SK-N-SH treated with all-trans-retinoic acid at 6 μM for 48 hours (cell line): ENCODE results near the gene CMIP.

Experiments
- ATAC-seq: fragments of 200-7000 bp; cut with Tn5 transposase; 3 replicates; pipeline ENCODE4 v1.9.1; 2020; ENCODE audit warnings: mild to moderate bottlenecking, moderate library complexity
- ARNTL ChIP-seq: fragments of 450-650 bp; formaldehyde crosslinking; IDR thresholded peaks from 2 replicates; pipeline ENCODE4 v1.5.0; 2020; ENCODE audit warnings: low read depth, mild to moderate bottlenecking, moderate library complexity, borderline replicate concordance
- BACH2 ChIP-seq: fragments of 250-450 bp; sonication (Bioruptor Pico); IDR thresholded peaks from 2 replicates; pipeline ENCODE4 v1.9.0; 2021; ENCODE audit warnings: mild to moderate bottlenecking, borderline replicate concordance
- CSRNP3 ChIP-seq: fragments of 250-450 bp; sonication (Bioruptor Pico); IDR thresholded peaks from 2 replicates; pipeline ENCODE4 v1.5.1; 2021; ENCODE audit warnings: mild to moderate bottlenecking, moderate library complexity
- ESRRG ChIP-seq: fragments of 250-450 bp; sonication (Bioruptor Pico); IDR thresholded peaks from 2 replicates; pipeline ENCODE4 v1.6.1; 2021; ENCODE audit warnings: mild to moderate bottlenecking
- ISL1 ChIP-seq: fragments of 250-450 bp; sonication (Bioruptor Pico); IDR thresholded peaks from 2 replicates; pipeline ENCODE4 v2.1.2; 2022; ENCODE audit warnings: mild to moderate bottlenecking, moderate library complexity
- OSR1 ChIP-seq: fragments of 250-450 bp; sonication (Bioruptor Pico); IDR thresholded peaks from 2 replicates; pipeline ENCODE4 v1.8.0; 2022; ENCODE audit warnings: moderate library complexity, mild to moderate bottlenecking, inconsistent platforms
- PATZ1 ChIP-seq: fragments of 250-450 bp; sonication (Bioruptor Pico); IDR thresholded peaks from 2 replicates; pipeline ENCODE4 v1.8.0; 2020; ENCODE audit warnings: mild to moderate bottlenecking, moderate library complexity, borderline replicate concordance
- POU6F1 ChIP-seq: fragments of 250-450 bp; sonication (Bioruptor Pico); IDR thresholded peaks from 2 replicates; pipeline ENCODE4 v1.8.0; 2021; ENCODE audit warnings: low read depth, mild to moderate bottlenecking, moderate library complexity, borderline replicate concordance
- PPARA ChIP-seq: fragments of 250-450 bp; sonication (Bioruptor Pico); IDR thresholded peaks from 2 replicates; pipeline ENCODE4 v1.5.0; 2020; ENCODE audit warnings: mild to moderate bottlenecking, borderline replicate concordance
- TCF4 ChIP-seq: fragments of 250-450 bp; sonication (Bioruptor Pico); IDR thresholded peaks from 2 replicates; pipeline ENCODE4 v1.8.0; 2021; ENCODE audit warnings: mild to moderate bottlenecking, moderate library complexity, borderline replicate concordance
- TOX ChIP-seq: fragments of 250-450 bp; sonication (Bioruptor Pico); IDR thresholded peaks from 2 replicates; pipeline ENCODE4 v1.8.0; 2021; ENCODE audit warnings: mild to moderate bottlenecking, moderate library complexity, borderline replicate concordance
- TSHZ2 ChIP-seq: fragments of 250-450 bp; sonication (Bioruptor Pico); IDR thresholded peaks from 2 replicates; pipeline ENCODE4 v1.5.0; 2020; ENCODE audit warnings: mild to moderate bottlenecking, moderate library complexity
- ZC3H10 ChIP-seq: fragments of 250-450 bp; sonication (Bioruptor Pico); IDR thresholded peaks from 2 replicates; pipeline ENCODE4 v1.5.1; 2021; ENCODE audit warnings: mild to moderate bottlenecking, moderate library complexity
- ZFP3 ChIP-seq: fragments of 250-450 bp; sonication (Bioruptor Pico); IDR thresholded peaks from 2 replicates; pipeline ENCODE4 v1.5.0; 2020; ENCODE audit warnings: mild to moderate bottlenecking, moderate library complexity
- ZFP30 ChIP-seq: fragments of 450-650 bp; formaldehyde crosslinking; IDR thresholded peaks from 2 replicates; pipeline ENCODE4 v1.5.0; 2022; ENCODE audit warnings: mild to moderate bottlenecking, moderate library complexity
- ZNF565 ChIP-seq: fragments of 450-650 bp; formaldehyde crosslinking; conservative IDR thresholded peaks from 2 replicates; pipeline ENCODE4 v1.5.0; 2020; ENCODE audit warnings: low read depth, mild to moderate bottlenecking, moderate library complexity
- ZNF70 ChIP-seq: fragments of 450-650 bp; formaldehyde crosslinking; IDR thresholded peaks from 2 replicates; pipeline ENCODE4 v1.5.0; 2020; ENCODE audit warnings: mild to moderate bottlenecking, moderate library complexity
- ZNF8 ChIP-seq: fragments of 450-650 bp; formaldehyde crosslinking; IDR thresholded peaks from 2 replicates; pipeline ENCODE4 v1.5.0; 2020; ENCODE audit warnings: mild to moderate bottlenecking, moderate library complexity
- TF ChIP-seq, protein P1 (sequence below): fragments of 250-450 bp; sonication (Bioruptor Pico); IDR thresholded peaks from 2 replicates; pipeline ENCODE4 v1.5.1; 2020; ENCODE audit warnings: low read depth, mild to moderate bottlenecking, moderate library complexity

Gene CMIP

GRCh38 chr16:81664153-81664552 is 219.5 kb downstream of the CMIP start:
- TF ChIP-seq PATZ1 (CRISPR knock-in tag) (no peak), ZNF565 (CRISPR knock-in tag) (no peak), CSRNP3 (CRISPR knock-in tag) (no peak), ZFP3 (CRISPR knock-in tag) (no peak), POU6F1 (CRISPR knock-in tag) (no peak), ZNF70 (CRISPR knock-in tag) (no peak), ZFP30 (no peak), ISL1 (no peak), OSR1 (CRISPR knock-in tag) (no peak), ARNTL (CRISPR knock-in tag) (no peak), TSHZ2 (CRISPR knock-in tag) (no peak), BACH2 (CRISPR knock-in tag) (no peak), TCF4 (CRISPR knock-in tag) (no peak)
- TF ChIP-seq, protein P1, sequence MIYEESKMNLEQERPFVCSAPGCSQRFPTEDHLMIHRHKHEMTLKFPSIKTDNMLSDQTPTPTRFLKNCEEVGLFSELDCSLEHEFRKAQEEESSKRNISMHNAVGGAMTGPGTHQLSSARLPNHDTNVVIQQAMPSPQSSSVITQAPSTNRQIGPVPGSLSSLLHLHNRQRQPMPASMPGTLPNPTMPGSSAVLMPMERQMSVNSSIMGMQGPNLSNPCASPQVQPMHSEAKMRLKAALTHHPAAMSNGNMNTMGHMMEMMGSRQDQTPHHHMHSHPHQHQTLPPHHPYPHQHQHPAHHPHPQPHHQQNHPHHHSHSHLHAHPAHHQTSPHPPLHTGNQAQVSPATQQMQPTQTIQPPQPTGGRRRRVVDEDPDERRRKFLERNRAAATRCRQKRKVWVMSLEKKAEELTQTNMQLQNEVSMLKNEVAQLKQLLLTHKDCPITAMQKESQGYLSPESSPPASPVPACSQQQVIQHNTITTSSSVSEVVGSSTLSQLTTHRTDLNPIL: no peak
- ATAC-seq: no peak

DNA sequence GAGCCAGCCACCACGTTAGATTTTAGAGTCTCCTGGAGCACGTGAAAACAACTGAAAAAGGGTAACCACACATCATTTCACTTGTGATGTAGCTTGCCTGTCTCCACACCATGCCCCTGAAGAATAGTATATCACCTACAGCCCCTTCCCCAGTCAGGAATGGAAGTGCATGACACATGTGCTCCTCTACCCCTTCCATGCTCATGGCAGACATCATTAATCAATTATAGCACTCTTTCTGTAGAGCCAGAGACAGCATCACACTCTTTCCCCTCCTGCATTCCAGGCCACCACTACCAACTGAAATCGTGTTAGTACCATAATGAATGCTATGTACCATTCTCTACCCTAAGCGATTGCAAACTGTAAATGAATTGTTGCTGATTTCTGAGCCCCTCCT is 221.0 kb downstream of the CMIP start:
- no peak for TF ChIP-seq TOX (CRISPR knock-in tag)
- TF ChIP-seq ZNF70 (CRISPR knock-in tag): no peak
- no peak for TF ChIP-seq ARNTL (CRISPR knock-in tag)
- no peak for TF ChIP-seq TSHZ2 (CRISPR knock-in tag)
- TF ChIP-seq POU6F1 (CRISPR knock-in tag): no peak
- TF ChIP-seq PATZ1 (CRISPR knock-in tag): no peak
- TF ChIP-seq ZC3H10: no peak
- no peak for TF ChIP-seq ZFP3 (CRISPR knock-in tag)
- no peak for TF ChIP-seq ZFP30
- no peak for TF ChIP-seq TCF4 (CRISPR knock-in tag)
- no peak for TF ChIP-seq ZNF8 (CRISPR knock-in tag)
- TF ChIP-seq PPARA (CRISPR knock-in tag): no peak
- no peak for TF ChIP-seq OSR1 (CRISPR knock-in tag)
- no peak for TF ChIP-seq ESRRG (CRISPR knock-in tag)
- no peak for TF ChIP-seq CSRNP3 (CRISPR knock-in tag)
- no peak for ATAC-seq
